A549 (cell line): Measurements from ENCODE around the gene AIRE. TPM values are rescaled to one million over a fixed set of nuclear protein-coding genes. Genes with fewer than 3 reads are reported as not detected.

Experiments
- ATAC-seq, 2 experiments: fragments of 200-7000 bp in 1 of 2; fragments of >200 bp in 1 of 2; cut with Nextera tagmentation in 1 of 2; cut with Tn5 transposase in 1 of 2; 3 replicates each; pipeline versions ENCODE4 v1.8.0 to v1.9.1; 2018 to 2020; ENCODE audit warnings: mild to moderate bottlenecking in 1 of 2, moderate library complexity in 1 of 2
- CTCF ChIA-PET: fragments of 300-600 bp; sonication (Branson Sonifier 250); formaldehyde crosslinking; extraction: SDS; loops from one replicate; lab custom pipeline; 2021; ENCODE audit warnings: antibody characterized with exemption, inconsistent platforms; lab: Yijun Ruan, JAX
- POLR2A ChIA-PET: fragments of 350-600 bp; formaldehyde crosslinking; extraction: SDS; loops from one replicate; lab custom pipeline; 2021; ENCODE audit warnings: antibody characterized with exemption, inconsistent platforms; lab: Yijun Ruan, JAX
- DNase-seq, 2 experiments: peaks; one replicate each; pipeline versions ENCODE4 v3.0.0 to v3.0.0-alpha.2; 2011 to 2016; ENCODE audit warnings: low read depth in 1 of 2, low spot score in 1 of 2
- FAIRE-seq: peaks from 2 replicates; lab custom pipeline; 2011; peaks lifted over from hg19 to GRCh38; lab: Jason Lieb, UNC
- H3K27ac ChIP-seq, 2 experiments: fragments of >200 bp; sonication (Bioruptor Twin); formaldehyde crosslinking; 3 replicates each; pipeline ENCODE4 v1.5.1; 2016 to 2017
- H3K4me1 ChIP-seq: fragments of >200 bp; sonication (Bioruptor Twin); formaldehyde crosslinking; 3 replicates; pipeline ENCODE4 v1.6.1; 2016
- H3K4me2 ChIP-seq: fragments of >200 bp; sonication (Bioruptor Twin); formaldehyde crosslinking; 3 replicates; pipeline ENCODE4 v1.6.1; 2016
- H3K4me3 ChIP-seq: fragments of >200 bp; sonication (Bioruptor Twin); formaldehyde crosslinking; 3 replicates; pipeline ENCODE4 v1.5.1; 2016
- H3K9me3 ChIP-seq: fragments of >200 bp; sonication (Bioruptor Twin); formaldehyde crosslinking; 3 replicates; pipeline ENCODE4 v1.6.1; 2016
- CBX8 ChIP-seq: fragments of 200-600 bp; sonication (generic); IDR thresholded peaks from 2 replicates; pipeline ENCODE4 v1.6.1; 2016
- CEBPB ChIP-seq, 2 experiments: fragments of >200 bp in 1 of 2; sonication (Bioruptor Twin) in 1 of 2; formaldehyde crosslinking in 1 of 2; IDR thresholded peaks; 2 replicates each; pipeline ENCODE4 v1.6.1; 2012 to 2016
- EHF ChIP-seq: fragments of 250-450 bp; sonication (Bioruptor Pico); IDR thresholded peaks from 2 replicates; pipeline ENCODE4 v1.5.0; 2020; ENCODE audit warnings: mild to moderate bottlenecking
- ESRRA ChIP-seq: fragments of 150-350 bp; IDR thresholded peaks from 2 replicates; pipeline ENCODE4 v1.6.1; 2014; ENCODE audit warnings: mild to moderate bottlenecking, low read length, borderline replicate concordance
- HDAC2 ChIP-seq: fragments of 200-600 bp; sonication (generic); IDR thresholded peaks from 2 replicates; pipeline ENCODE4 v1.6.1; 2016
- HEYL ChIP-seq: fragments of 250-450 bp; sonication (Bioruptor Pico); IDR thresholded peaks from 2 replicates; pipeline ENCODE4 v1.8.0; 2021; ENCODE audit warnings: mild to moderate bottlenecking, moderate library complexity
- HOXA7 ChIP-seq: fragments of 250-450 bp; sonication (Bioruptor Pico); IDR thresholded peaks from 2 replicates; pipeline ENCODE4 v1.5.0; 2020; ENCODE audit warnings: mild to moderate bottlenecking, moderate library complexity
- HOXB13 ChIP-seq: fragments of 250-450 bp; sonication (Bioruptor Pico); IDR thresholded peaks from 2 replicates; pipeline ENCODE4 v1.5.0; 2020; ENCODE audit warnings: low read depth, mild to moderate bottlenecking, moderate library complexity
- JUNB ChIP-seq: fragments of >200 bp; sonication (Bioruptor Twin); formaldehyde crosslinking; IDR thresholded peaks from 2 replicates; pipeline ENCODE4 v1.6.1; 2016
- MAFK ChIP-seq: fragments of 450-650 bp; IDR thresholded peaks from 2 replicates; pipeline ENCODE4 v1.6.1; 2014; ENCODE audit not compliant: partially characterized antibody
- MYC ChIP-seq: IDR thresholded peaks from 2 replicates; pipeline ENCODE4 v1.6.1; 2012; ENCODE audit warnings: mild to moderate bottlenecking, inconsistent platforms, low read length, improper control_type of control experiment, borderline replicate concordance
- POLR2A ChIP-seq: IDR thresholded peaks from 2 replicates; pipeline ENCODE4 v1.6.1; 2012; ENCODE audit warnings: mild to moderate bottlenecking, low read length
- RAD21 ChIP-seq, 2 experiments: fragments of >200 bp in 1 of 2; sonication (Bioruptor Twin) in 1 of 2; formaldehyde crosslinking in 1 of 2; IDR thresholded peaks in 1 of 2; conservative IDR thresholded peaks in 1 of 2; 2 replicates in 1 of 2; 3 replicates in 1 of 2; pipeline ENCODE4 v1.6.1; 2012 to 2018; ENCODE audit warnings: inconsistent platforms in 1 of 2
- RARB ChIP-seq: fragments of 250-450 bp; sonication (Bioruptor Pico); IDR thresholded peaks from 2 replicates; pipeline ENCODE4 v1.8.0; 2021; ENCODE audit warnings: mild to moderate bottlenecking, moderate library complexity
- RFX5 ChIP-seq: fragments of 450-650 bp; IDR thresholded peaks from 2 replicates; pipeline ENCODE4 v1.7.1; 2014; ENCODE audit warnings: antibody characterized with exemption, mild to moderate bottlenecking, moderate library complexity
- TFCP2L1 ChIP-seq: fragments of 250-450 bp; sonication (Bioruptor Pico); IDR thresholded peaks from 2 replicates; pipeline ENCODE4 v1.5.0; 2021; ENCODE audit warnings: mild to moderate bottlenecking
- ZFP36 ChIP-seq: fragments of 450-650 bp; IDR thresholded peaks from 2 replicates; pipeline ENCODE4 v1.6.1; 2014; ENCODE audit warnings: borderline replicate concordance; ENCODE audit not compliant: partially characterized antibody
- WGBS: methylation state at CpG from one replicate; pipeline ENCODE4 v1.1.6; 2017; ENCODE audit errors: missing lambda C conversion rate; 5-methylcytosine and 5-hydroxymethylcytosine counted together
- polyA plus RNA-seq, 4 experiments: library from polyadenylated mRNA; depleted of rRNA in 3 of 4; stranded (reverse); fragments of >200 nt; fragmentation: RNase III in 1 of 4; extraction: RNeasy Plus Mini Kit Qiagen cat#74134 plus additional on column Dnase treatment in 1 of 4; gene quantifications; 2 replicates in 3 of 4; 3 replicates in 1 of 4; pipeline ENCODE4 v1.2.3, GENCODE V29; 2011 to 2017
- TF ChIP-seq, protein P1 (sequence below): fragments of >200 bp; sonication (Bioruptor Twin); formaldehyde crosslinking; IDR thresholded peaks from 2 replicates; pipeline ENCODE4 v1.6.1; 2016
- TF ChIP-seq, protein P2 (sequence below): fragments of 250-450 bp; sonication (Bioruptor Pico); IDR thresholded peaks from 2 replicates; pipeline ENCODE4 v1.5.0; 2021; ENCODE audit warnings: mild to moderate bottlenecking, moderate library complexity, borderline replicate concordance
- TF ChIP-seq, protein P3 (sequence below): fragments of 250-450 bp; sonication (Bioruptor Pico); IDR thresholded peaks from 2 replicates; pipeline ENCODE4 v1.5.0; 2020; ENCODE audit warnings: low read depth, mild to moderate bottlenecking, moderate library complexity
- TF ChIP-seq, protein P4 (sequence below): IDR thresholded peaks from 2 replicates; pipeline ENCODE4 v1.6.1; 2012

Gene AIRE
- polyA plus RNA-seq, 2 of the 4 experiments (the other 2 are of a cell fraction) = not detected

DNA sequence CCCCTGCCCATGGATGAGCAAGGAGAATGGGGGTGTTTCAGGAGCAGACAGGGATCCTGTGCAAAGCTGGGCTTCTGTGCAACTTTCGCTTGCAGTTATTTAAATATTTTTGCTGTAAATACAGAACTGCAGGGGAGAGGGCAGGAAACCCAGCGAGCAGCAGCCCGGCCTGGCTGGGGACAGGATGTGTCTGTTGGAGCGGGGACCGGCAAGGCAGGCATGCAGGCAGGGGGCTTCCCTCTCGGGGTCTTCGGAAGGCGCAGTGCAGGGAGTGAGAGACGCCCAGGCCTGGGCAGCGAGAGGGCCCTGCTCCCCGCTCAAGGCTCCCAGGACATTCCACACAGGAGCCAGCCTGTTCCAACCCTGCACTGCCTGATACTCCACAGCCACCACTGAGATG is 1.7 kb upstream of the AIRE start:
- ChIA-PET POLR2A (no interaction called here), CTCF (no interaction called here)
- Histone ChIP-seq H3K4me2 (no peak overlapping the region), H3K4me3 (no peak overlapping the region), H3K9me3 (no peaks in the 10 kb centered on the region), H3K4me1 (no peaks in the 10 kb centered on the region), H3K27ac (no peak overlapping the region)
- TF ChIP-seq, protein P1, sequence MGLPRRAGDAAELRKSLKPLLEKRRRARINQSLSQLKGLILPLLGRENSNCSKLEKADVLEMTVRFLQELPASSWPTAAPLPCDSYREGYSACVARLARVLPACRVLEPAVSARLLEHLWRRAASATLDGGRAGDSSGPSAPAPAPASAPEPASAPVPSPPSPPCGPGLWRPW = no peak
- TF ChIP-seq CEBPB (IDR thresholded peaks at IDR 0.05) (no peak), HOXA7 (CRISPR knock-in tag) (no peak), ZFP36 (no peak), ESRRA (no peak), RFX5 (no peak), MAFK (no peak), JUNB (no peak), RARB (no peak), HDAC2 (no peak), CBX8 (no peak), TFCP2L1 (CRISPR knock-in tag) (no peak), HEYL (no peak), POLR2A (no peak)
- TF ChIP-seq, protein P2, sequence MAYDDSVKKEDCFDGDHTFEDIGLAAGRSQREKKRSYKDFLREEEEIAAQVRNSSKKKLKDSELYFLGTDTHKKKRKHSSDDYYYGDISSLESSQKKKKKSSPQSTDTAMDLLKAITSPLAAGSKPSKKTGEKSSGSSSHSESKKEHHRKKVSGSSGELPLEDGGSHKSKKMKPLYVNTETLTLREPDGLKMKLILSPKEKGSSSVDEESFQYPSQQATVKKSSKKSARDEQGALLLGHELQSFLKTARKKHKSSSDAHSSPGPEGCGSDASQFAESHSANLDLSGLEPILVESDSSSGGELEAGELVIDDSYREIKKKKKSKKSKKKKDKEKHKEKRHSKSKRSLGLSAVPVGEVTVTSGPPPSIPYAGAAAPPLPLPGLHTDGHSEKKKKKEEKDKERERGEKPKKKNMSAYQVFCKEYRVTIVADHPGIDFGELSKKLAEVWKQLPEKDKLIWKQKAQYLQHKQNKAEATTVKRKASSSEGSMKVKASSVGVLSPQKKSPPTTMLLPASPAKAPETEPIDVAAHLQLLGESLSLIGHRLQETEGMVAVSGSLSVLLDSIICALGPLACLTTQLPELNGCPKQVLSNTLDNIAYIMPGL (CRISPR knock-in tag) = no peak
- no peak for DNase-seq
- no peak for FAIRE-seq
- 78% methylated on average over 11 of the region's 11 CpGs for WGBS
- ATAC-seq = no peak

DNA sequence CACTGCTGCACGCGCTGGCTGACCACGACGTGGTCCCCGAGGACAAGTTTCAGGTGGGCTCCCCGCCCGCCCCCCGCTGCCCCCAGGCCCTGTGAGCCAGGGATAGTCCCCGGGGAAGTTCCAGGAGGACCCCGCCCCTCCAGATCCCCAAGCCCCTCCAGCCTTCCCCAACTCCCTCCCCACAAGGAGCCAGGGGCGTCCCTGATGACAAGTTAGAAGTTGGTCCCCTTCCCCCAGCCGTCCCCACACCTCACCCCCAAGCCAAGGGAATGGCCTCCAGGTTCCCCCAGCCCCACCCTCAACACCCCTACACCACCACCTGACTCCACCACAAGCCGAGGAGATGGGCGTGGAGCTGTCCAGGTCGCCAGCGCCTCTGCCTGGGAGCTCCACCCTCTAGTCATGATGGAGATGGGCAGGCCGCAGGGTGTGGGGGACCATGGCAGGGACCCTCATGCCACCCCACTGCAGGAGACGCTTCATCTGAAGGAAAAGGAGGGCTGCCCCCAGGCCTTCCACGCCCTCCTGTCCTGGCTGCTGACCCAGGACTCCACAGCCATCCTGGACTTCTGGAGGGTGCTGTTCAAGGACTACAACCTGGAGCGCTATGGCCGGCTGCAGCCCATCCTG is 525 bp downstream of the AIRE start:
- 81% methylated on average over 7 of the region's 21 CpGs for WGBS
- no peaks in the 10 kb centered on the region for H3K9me3 ChIP-seq
- POLR2A ChIA-PET = no interaction called here
- FAIRE-seq = no peak
- no peak for TF ChIP-seq EHF
- TF ChIP-seq RAD21 (conservative IDR thresholded peaks at IDR 0.05 in 1 of 2, IDR thresholded peaks at IDR 0.05 in 1 of 2) = no peak
- TF ChIP-seq, all 56 proteins: peak for 0
- no peak overlapping the region for H3K4me2 ChIP-seq
- H3K4me1 ChIP-seq = no peaks in the 10 kb centered on the region
- no peak overlapping the region for H3K27ac ChIP-seq
- no peak overlapping the region for H3K4me3 ChIP-seq
- DNase-seq = no peak
- no peak for ATAC-seq
- CTCF ChIA-PET = interaction anchor here (2.3 kb wide), 1 partner anchor 11 kb away, joined by 11 read pairs; no protein-coding TSS in a partner anchor

DNA sequence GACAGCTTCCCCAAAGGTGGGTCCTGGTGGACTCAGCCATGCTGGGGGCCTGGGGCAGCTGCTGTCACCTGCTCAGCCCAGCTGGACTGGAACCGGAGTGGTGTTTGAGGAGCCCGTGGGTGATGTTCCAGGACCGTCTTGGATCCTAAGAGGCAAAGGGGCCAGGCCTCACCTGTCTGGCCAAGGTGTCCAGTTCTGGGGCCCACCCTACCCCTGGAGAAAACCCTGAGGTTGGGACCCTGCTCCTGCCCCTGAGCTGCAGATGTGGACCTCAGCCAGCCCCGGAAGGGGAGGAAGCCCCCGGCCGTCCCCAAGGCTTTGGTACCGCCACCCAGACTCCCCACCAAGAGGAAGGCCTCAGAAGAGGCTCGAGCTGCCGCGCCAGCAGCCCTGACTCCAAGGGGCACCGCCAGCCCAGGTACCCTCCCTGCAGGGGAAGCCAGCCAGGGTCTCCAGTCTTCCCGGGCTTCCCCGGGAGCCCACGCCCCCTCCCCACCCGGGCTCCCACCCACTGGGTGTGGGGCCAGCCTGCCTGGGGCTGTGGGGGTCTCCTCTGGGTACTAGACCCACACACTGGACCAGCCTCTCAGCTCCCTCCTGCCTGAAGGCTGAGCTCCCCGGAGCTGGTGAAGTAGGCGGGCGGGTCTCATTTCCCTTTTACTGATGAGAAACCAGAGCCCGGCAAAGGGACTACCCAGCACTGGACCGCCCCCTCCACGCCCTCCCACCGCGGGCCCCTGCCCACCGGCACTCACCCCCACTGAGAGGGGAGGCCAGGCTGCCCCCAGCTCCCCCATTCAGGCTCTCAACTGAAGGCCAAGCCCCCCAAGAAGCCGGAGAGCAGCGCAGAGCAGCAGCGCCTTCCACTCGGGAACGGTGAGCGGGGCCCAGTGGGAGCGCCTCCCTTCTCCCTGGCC is 1.3 kb downstream of the AIRE start:
- Histone ChIP-seq H3K4me3 (no peak overlapping the region), H3K4me2 (no peak overlapping the region), H3K27ac (no peak overlapping the region), H3K4me1 (no peaks in the 10 kb centered on the region), H3K9me3 (no peaks in the 10 kb centered on the region)
- WGBS = 60% methylated on average over 3 of the region's 31 CpGs
- FAIRE-seq (no peak), DNase-seq (no peak), ATAC-seq (no peak)
- ChIA-PET CTCF (interaction anchor here (1.2 to 2.3 kb wide), 3 partner anchors 10 to 14 kb away, joined by 3 to 11 read pairs (median 7); no protein-coding TSS in a partner anchor), POLR2A (no interaction called here)
- TF ChIP-seq, protein P3, sequence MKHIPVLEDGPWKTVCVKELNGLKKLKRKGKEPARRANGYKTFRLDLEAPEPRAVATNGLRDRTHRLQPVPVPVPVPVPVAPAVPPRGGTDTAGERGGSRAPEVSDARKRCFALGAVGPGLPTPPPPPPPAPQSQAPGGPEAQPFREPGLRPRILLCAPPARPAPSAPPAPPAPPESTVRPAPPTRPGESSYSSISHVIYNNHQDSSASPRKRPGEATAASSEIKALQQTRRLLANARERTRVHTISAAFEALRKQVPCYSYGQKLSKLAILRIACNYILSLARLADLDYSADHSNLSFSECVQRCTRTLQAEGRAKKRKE = no peak
- TF ChIP-seq MYC (no peak), HOXB13 (CRISPR knock-in tag) (no peak)
- TF ChIP-seq, protein P4, sequence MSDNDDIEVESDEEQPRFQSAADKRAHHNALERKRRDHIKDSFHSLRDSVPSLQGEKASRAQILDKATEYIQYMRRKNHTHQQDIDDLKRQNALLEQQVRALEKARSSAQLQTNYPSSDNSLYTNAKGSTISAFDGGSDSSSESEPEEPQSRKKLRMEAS = no peak
